ENCODE data around the gene ACTL6B. TPM values are rescaled to one million over a fixed set of nuclear protein-coding genes. Genes with fewer than 3 reads are reported as not detected.

The ACTL6B gene
- total and polyA plus RNA-seq, 2 of the 13 experiments (the other 11 are each of a cell fraction or from before 2014, with no cell fraction given) = not detected

- H3K4me3 ChIP-seq (replicated peaks in 1 of 3; ENCODE audit: insufficient read depth in 1 of 3, low read depth in 2 of 3, low read length in 3 of 3) = no peak overlapping the region
- no peak overlapping the region for H3K27ac ChIP-seq (ENCODE audit: extremely low read length, insufficient read depth, low read length)
- ChIA-PET CTCF (ENCODE audit: low intra/inter-chr PET ratio, low total read pairs) (no interaction called here), POLR2A (no interaction called here)
- H2AFZ ChIP-seq (ENCODE audit: low read length) = no peak overlapping the region
- no peak overlapping the region for H3K4me2 ChIP-seq (ENCODE audit: low read depth, low read length)
- H3K27me3 ChIP-seq (ENCODE audit: control insufficient read depth in 1 of 2, insufficient read depth in 2 of 2, low read length in 2 of 2) = no peaks in the 10 kb centered on the region
- FAIRE-seq = no peak
- ATAC-seq = no peak
- H3K36me3 ChIP-seq (replicated peaks in 1 of 2; ENCODE audit: control insufficient read depth in 1 of 2, insufficient read depth in 2 of 2, low read length in 2 of 2) = peaks cover 49 to 73% of the 10 kb centered on the region in 2 experiments
- peaks cover 21% of the 10 kb centered on the region; the same call in 1 of the 2 replicates for H4K20me1 ChIP-seq (ENCODE audit: insufficient read depth, low read length)
- TF ChIP-seq SOX6 (IDR thresholded peaks at IDR 0.05) (no peak), SOX6 (CRISPR knock-in tag; IDR thresholded peaks at IDR 0.05) (no peak), JDP2 (CRISPR knock-in tag; IDR thresholded peaks at IDR 0.05; ENCODE audit: borderline replicate concordance) (no peak), ZNF780A (CRISPR knock-in tag; IDR thresholded peaks at IDR 0.05) (no peak), ZSCAN20 (CRISPR knock-in tag; IDR thresholded peaks at IDR 0.05; ENCODE audit: borderline replicate concordance) (no peak), ZNF770 (CRISPR knock-in tag; IDR thresholded peaks at IDR 0.05) (no peak), ZFYVE20 (CRISPR knock-in tag; IDR thresholded peaks at IDR 0.05; ENCODE audit: borderline replicate concordance, low read depth) (no peak), HNF4G (IDR thresholded peaks at IDR 0.05; ENCODE audit: borderline replicate concordance, low read depth, low read length) (no peak), HNF4G (CRISPR knock-in tag; IDR thresholded peaks at IDR 0.05; ENCODE audit: borderline replicate concordance, low read depth) (no peak), ZKSCAN5 (CRISPR knock-in tag; IDR thresholded peaks at IDR 0.05) (no peak), TCF12 (IDR thresholded peaks at IDR 0.05) (no peak), TCF12 (CRISPR knock-in tag; IDR thresholded peaks at IDR 0.05) (no peak)
- in situ Hi-C loops (cut with HindIII; ENCODE audit: extremely low pct_ligation_motif_present, low pct_unique_long_range_greater_than_20kb) (no loop called here), intact Hi-C loops (cut with micrococcal nuclease; ENCODE audit: unreplicated experiment) (no loop called here)
- DNase-seq (ENCODE audit: low spot score) = no peak
- no peak overlapping the region for H3K9ac ChIP-seq (ENCODE audit: insufficient read depth, low read depth, low read length)
- H3K79me2 ChIP-seq (ENCODE audit: insufficient read depth, low read length) = peaks cover 20% of the 10 kb centered on the region
- no TSS peak for BruUV-seq (replicated peaks)
- no peaks in the 10 kb centered on the region for H3K9me3 ChIP-seq (ENCODE audit: low read length)
- 91% methylated on average over 17 of the region's 17 CpGs for WGBS (ENCODE audit: low lambda C conversion rate)
- peaks cover under 1% of the 10 kb centered on the region; the same call in 1 of the 2 replicates for H3K4me1 ChIP-seq (ENCODE audit: insufficient read depth, low read length)
These were observed 29.4 kb upstream of the ACTL6B start for GRCh38 chr7:100685631-100686145.
